ENCODE data around the gene KRTCAP2.
"Not testable (repeated sequence)": the region's sequence is repeated elsewhere in the genome, so short reads cannot be mapped to it uniquely, and the experiment has no call there.

DNA sequence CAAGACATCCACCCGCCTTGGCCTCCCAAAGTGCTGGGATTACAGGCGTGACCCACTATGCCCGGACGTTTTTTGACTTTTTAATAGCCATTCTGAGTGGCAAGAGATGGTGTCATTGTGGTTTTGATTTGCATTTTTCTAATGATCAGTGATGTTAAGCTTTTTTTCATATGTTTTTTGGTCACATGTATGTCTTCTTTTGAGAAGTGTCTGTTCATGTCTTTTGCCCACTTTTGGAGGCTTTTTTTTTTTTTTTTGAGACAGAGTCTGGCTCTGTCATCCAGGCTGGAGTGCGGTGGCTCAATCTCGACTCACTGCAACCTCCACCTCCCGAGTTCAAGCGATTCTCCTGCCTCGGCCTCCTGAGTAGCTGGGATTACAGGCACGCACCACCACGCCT lies 8.5 kb downstream of the KRTCAP2 start:
- TF ChIP-seq, protein P1, sequence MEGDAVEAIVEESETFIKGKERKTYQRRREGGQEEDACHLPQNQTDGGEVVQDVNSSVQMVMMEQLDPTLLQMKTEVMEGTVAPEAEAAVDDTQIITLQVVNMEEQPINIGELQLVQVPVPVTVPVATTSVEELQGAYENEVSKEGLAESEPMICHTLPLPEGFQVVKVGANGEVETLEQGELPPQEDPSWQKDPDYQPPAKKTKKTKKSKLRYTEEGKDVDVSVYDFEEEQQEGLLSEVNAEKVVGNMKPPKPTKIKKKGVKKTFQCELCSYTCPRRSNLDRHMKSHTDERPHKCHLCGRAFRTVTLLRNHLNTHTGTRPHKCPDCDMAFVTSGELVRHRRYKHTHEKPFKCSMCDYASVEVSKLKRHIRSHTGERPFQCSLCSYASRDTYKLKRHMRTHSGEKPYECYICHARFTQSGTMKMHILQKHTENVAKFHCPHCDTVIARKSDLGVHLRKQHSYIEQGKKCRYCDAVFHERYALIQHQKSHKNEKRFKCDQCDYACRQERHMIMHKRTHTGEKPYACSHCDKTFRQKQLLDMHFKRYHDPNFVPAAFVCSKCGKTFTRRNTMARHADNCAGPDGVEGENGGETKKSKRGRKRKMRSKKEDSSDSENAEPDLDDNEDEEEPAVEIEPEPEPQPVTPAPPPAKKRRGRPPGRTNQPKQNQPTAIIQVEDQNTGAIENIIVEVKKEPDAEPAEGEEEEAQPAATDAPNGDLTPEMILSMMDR (IDR thresholded peaks at IDR 0.05), result not testable (repeated sequence)
- TF ChIP-seq POLR2A (IDR thresholded peaks at IDR 0.05), result not testable (repeated sequence)

Measured in prostate gland (tissue), 2 donors.